ENCODE measurements around the gene LIN28B. TPM values are rescaled to one million over a fixed set of nuclear protein-coding genes. Genes with fewer than 3 reads are reported as not detected.

The LIN28B gene
- total RNA-seq, 1 experiment from 2014 or later = 0.25 TPM

DNA sequence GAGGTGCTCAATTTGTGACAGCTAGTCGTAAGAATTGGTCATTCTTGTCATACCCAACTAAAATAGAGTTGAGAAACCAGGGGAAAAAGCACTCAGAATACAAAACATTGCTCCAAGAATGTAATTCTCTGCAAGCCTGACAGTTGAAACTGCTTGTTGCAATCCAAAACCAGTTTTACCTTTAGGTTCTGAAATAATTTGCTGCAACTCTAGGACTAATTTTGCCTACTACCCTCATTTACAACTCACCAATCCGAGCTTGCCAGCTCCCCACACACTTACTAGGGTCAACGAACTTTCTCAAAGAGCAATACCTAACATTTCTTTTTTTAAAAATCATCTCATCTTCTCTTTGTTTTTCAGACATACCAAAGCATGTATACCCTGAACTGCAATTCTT lies 29.7 kb downstream of the LIN28B start:
- TF ChIP-seq SIN3A (IDR thresholded peaks at IDR 0.05; ENCODE audit: low read depth) (no peak), JUND (IDR thresholded peaks at IDR 0.05) (no peak), CBX3 (IDR thresholded peaks at IDR 0.05; ENCODE audit: low read depth) (no peak), TCF7L2 (IDR thresholded peaks at IDR 0.05; ENCODE audit: borderline replicate concordance, extremely low read depth, insufficient read depth, insufficient read length) (no peak), EZH2phosphoT487 (IDR thresholded peaks at IDR 0.05; ENCODE audit: borderline replicate concordance) (no peak), ZFX (IDR thresholded peaks at IDR 0.05) (no peak), EGR1 (IDR thresholded peaks at IDR 0.05; ENCODE audit: low read depth) (no peak), ELF1 (IDR thresholded peaks at IDR 0.05; ENCODE audit: borderline replicate concordance, low read depth) (no peak), POLR2A (IDR thresholded peaks at IDR 0.05; ENCODE audit: borderline replicate concordance, extremely low read depth, insufficient read depth, insufficient read length) (no peak), SP1 (IDR thresholded peaks at IDR 0.05; ENCODE audit: low read depth) (no peak), ZNF274 (IDR thresholded peaks at IDR 0.05; ENCODE audit: low read depth, low read length) (no peak), FOSL1 (IDR thresholded peaks at IDR 0.05; ENCODE audit: low read depth) (no peak), EZH2 (IDR thresholded peaks at IDR 0.05) (no peak), ATF3 (IDR thresholded peaks at IDR 0.05) (no peak), RAD21 (IDR thresholded peaks at IDR 0.05; ENCODE audit: low read depth) (no peak), REST (IDR thresholded peaks at IDR 0.05; ENCODE audit: low read depth) (no peak)
- H3K9me3 ChIP-seq (ENCODE audit: control insufficient read depth in 1 of 2, insufficient read depth in 1 of 2, low read depth in 1 of 2, low read length in 2 of 2) = no peaks in the 10 kb centered on the region
- H3K4me1 ChIP-seq (ENCODE audit: control insufficient read depth in 1 of 2, insufficient read depth in 2 of 2, low read length in 2 of 2) = no peaks in the 10 kb centered on the region
- no peak for DNase-seq (ENCODE audit: low read depth, low spot score)
- no peaks in the 10 kb centered on the region for H3K36me3 ChIP-seq (ENCODE audit: control insufficient read depth in 1 of 2, insufficient read depth in 2 of 2, low read length in 2 of 2)
- ChIA-PET CTCF (no interaction called here), RAD21 (ENCODE audit: low non-redundant PET in 1 of 2, low total read pairs in 2 of 2, uncharacterized antibody in 2 of 2, unreplicated experiment in 2 of 2) (no interaction called here), POLR2A (no interaction called here)
- no peaks in the 10 kb centered on the region for H3K27me3 ChIP-seq (ENCODE audit: insufficient read depth, low read length)
- intact Hi-C loops (cut with micrococcal nuclease) = no loop called here
- no peak overlapping the region for H3K4me3 ChIP-seq (replicated peaks in 1 of 2; ENCODE audit: low read depth in 1 of 2, low read length in 2 of 2)
- H3K9me2 ChIP-seq (ENCODE audit: insufficient read depth) = no peaks in the 10 kb centered on the region
- H3K9ac ChIP-seq (ENCODE audit: low read length) = no peak overlapping the region
- no peak overlapping the region for H2AFZ ChIP-seq (ENCODE audit: low read depth, low read length, poor library complexity, severe bottlenecking)
- no peak overlapping the region for H3K27ac ChIP-seq (ENCODE audit: low read depth, low read length)
- H4K20me1 ChIP-seq (ENCODE audit: insufficient read depth) = no peaks in the 10 kb centered on the region
- H3K4me2 ChIP-seq (ENCODE audit: low read length) = no peak overlapping the region
- no peaks in the 10 kb centered on the region for H3K79me2 ChIP-seq (ENCODE audit: insufficient read depth, low read length)
- ATAC-seq = no peak
- no TSS peak for BruUV-seq (replicated peaks)

Data from HCT116 (cell line).